H1 (cell line): Measurements from ENCODE around the gene CKAP2L.

ENCODE experiments used
- CREB1 ChIP-seq: IDR thresholded peaks from 2 replicates; pipeline ENCODE4 v1.6.1; 2012; ENCODE audit warnings: inconsistent platforms
- CTCF ChIP-seq, 3 experiments: IDR thresholded peaks; 1 replicate in 2 of 3; 2 replicates in 1 of 3; pipeline versions ENCODE4 v1.5.1 to v1.6.1; 2011; ENCODE audit warnings: low read length in 3 of 3, mild to moderate bottlenecking in 3 of 3, inconsistent platforms in 2 of 3, low read depth in 1 of 3, moderate library complexity in 1 of 3; ENCODE audit not compliant: insufficient read depth in 1 of 3; ENCODE audit errors: control extremely low read depth in 1 of 3
- EP300 ChIP-seq, 2 experiments: IDR thresholded peaks; 1 replicate in 1 of 2; 2 replicates in 1 of 2; pipeline ENCODE4 v1.6.1; 2011 to 2012; ENCODE audit warnings: low read depth in 2 of 2, low read length in 2 of 2, mild to moderate bottlenecking in 2 of 2, borderline replicate concordance in 1 of 2, inconsistent platforms in 1 of 2, moderate library complexity in 1 of 2
- FOSL1 ChIP-seq: IDR thresholded peaks from 2 replicates; pipeline ENCODE4 v1.6.1; 2011; ENCODE audit warnings: mild to moderate bottlenecking, low read depth, low read length, moderate library complexity; ENCODE audit not compliant: insufficient read depth
- POLR2AphosphoS5 ChIP-seq: IDR thresholded peaks from 2 replicates; pipeline ENCODE4 v1.6.1; 2011; ENCODE audit warnings: low read depth, low read length
- RFX5 ChIP-seq: IDR thresholded peaks from 2 replicates; pipeline ENCODE4 v1.6.1; 2011; ENCODE audit warnings: low read depth, low read length, improper control_type of control experiment, borderline replicate concordance
- SRF ChIP-seq: IDR thresholded peaks from 2 replicates; pipeline ENCODE4 v1.6.1; 2011; ENCODE audit warnings: mild to moderate bottlenecking, low read depth, low read length, moderate library complexity

GRCh38 chr2:112726487-112727190 is 37.8 kb downstream of the CKAP2L start:
- TF ChIP-seq CTCF (IDR thresholded peaks at IDR 0.05; ENCODE audit: control extremely low read depth in 1 of 3, insufficient read depth in 1 of 3, low read depth in 1 of 3, low read length in 3 of 3) (peak in 2 of 3 experiments; percentile 98; a peak in 3 of 4 replicates), FOSL1 (no peak), POLR2AphosphoS5 (no peak), RFX5 (no peak), SRF (no peak), CREB1 (no peak), EP300 (IDR thresholded peaks at IDR 0.05; ENCODE audit: borderline replicate concordance in 1 of 2, low read depth in 2 of 2, low read length in 2 of 2) (no peak)
